Motor neuron (in vitro differentiated cells): Measurements from ENCODE around the gene AGAP1. TPM values are rescaled to one million over a fixed set of nuclear protein-coding genes. Genes with fewer than 3 reads are reported as not detected.

ENCODE experiments used
- ATAC-seq, 8 experiments: fragments of 200-7000 bp; cut with Tn5 transposase; replicated peaks in 6 of 8; 2 replicates each; pipeline ENCODE4 v1.8.0; 2021; ENCODE audit warnings: mild to moderate bottlenecking in 8 of 8, moderate library complexity in 8 of 8
- H3K27ac ChIP-seq, 2 donors: fragments of 250-450 bp; sonication (Bioruptor Pico); 2 replicates each; pipeline ENCODE4 v1.9.0; 2021; ENCODE audit warnings: antibody characterized with exemption in 2 of 2, mild to moderate bottlenecking in 2 of 2, moderate library complexity in 1 of 2
- H3K4me1 ChIP-seq, 2 donors: fragments of 250-450 bp; sonication (Bioruptor Pico); replicated peaks in 1 of 2; 2 replicates each; pipeline ENCODE4 v1.6.1; 2021; ENCODE audit warnings: antibody characterized with exemption in 2 of 2, mild to moderate bottlenecking in 2 of 2, moderate library complexity in 1 of 2
- H3K4me3 ChIP-seq, 5 donors: fragments of 250-450 bp; sonication (Bioruptor Pico); 2 replicates each; pipeline ENCODE4 v1.9.0; 2021; ENCODE audit warnings: antibody characterized with exemption in 5 of 5, mild to moderate bottlenecking in 5 of 5, moderate library complexity in 4 of 5
- WGBS, 10 experiments: fragments of 450-650 bp; shearing (Covaris generic); methylation state at CpG; one replicate each; pipeline ENCODE4 v1.0.0; 2022; 5-methylcytosine and 5-hydroxymethylcytosine counted together
- in situ Hi-C, 9 experiments: fragments of 400-800 bp; cut with MboI; loops; one replicate each; pipeline ENCODE4 v1.15.0; 2021; ENCODE audit warnings: low sequenced_read_pairs in 9 of 9, low pct_unique_long_range_greater_than_20kb in 2 of 9; ENCODE audit not compliant: unreplicated experiment in 9 of 9
- total RNA-seq, 8 experiments: library from RNA; unstranded; fragments of 300-600 nt; gene quantifications; 2 replicates each; pipeline versions ENCODE4 v1.2.3 to v1.2.4, GENCODE V29; 2022

AGAP1 gene
- total RNA-seq, 8 experiments from 2014 or later, result 5.9 to 51.1 (median 34.3) TPM

GRCh38 chr2:235961711-235962110, 467.9 kb downstream of the AGAP1 start:
- in situ Hi-C loops, result no loop called here
- no peak overlapping the region for H3K27ac ChIP-seq
- no peak overlapping the region for H3K4me3 ChIP-seq
- no peak for ATAC-seq
- WGBS, 10 experiments, result 80 to 93% (median 90%) methylated on average over 1 to 3 of the region's 12 CpGs; no CpG with 5 or more reads in 7 of the 10 experiments
- peaks cover 11 to 12% of the 10 kb centered on the region in 2 donors for H3K4me1 ChIP-seq

- 67 to 100% (median 92%) methylated on average over 2 to 15 of the region's 17 CpGs; no CpG with 5 or more reads in 2 of the 10 experiments for WGBS, 10 experiments
- ATAC-seq, result no peak
- Histone ChIP-seq H3K4me1 (peaks cover 3 to 18% of the 10 kb centered on the region in 2 donors), H3K27ac (no peak overlapping the region), H3K4me3 (no peak overlapping the region)
- in situ Hi-C loops, result no loop called here
These were observed 470.2 kb downstream of the AGAP1 start for GRCh38 chr2:235963853-235964577.

- 63 to 94% (median 84%) methylated on average over 2 to 11 of the region's 13 CpGs; no CpG with 5 or more reads in 1 of the 10 experiments for WGBS, 10 experiments
- ATAC-seq, result no peak
- peaks cover 0 to 14% of the 10 kb centered on the region in 2 donors for H3K4me1 ChIP-seq
These were observed 471.0 kb downstream of the AGAP1 start for GRCh38 chr2:235964787-235965390.

GRCh38 chr2:235966396-235966795, 472.6 kb downstream of the AGAP1 start:
- no peak overlapping the region for H3K4me3 ChIP-seq
- in situ Hi-C loops, result no loop called here
- peaks cover 0 to 14% of the 10 kb centered on the region in 2 donors for H3K4me1 ChIP-seq
- no peak overlapping the region for H3K27ac ChIP-seq
- ATAC-seq, result no peak
- WGBS, 10 experiments, result 86 to 88% methylated on average over 1 to 5 of the region's 6 CpGs; no CpG with 5 or more reads in 8 of the 10 experiments

More at GRCh38 chr2:235964787-235965390, 471.0 kb downstream of the AGAP1 start:
- Histone ChIP-seq H3K27ac (no peak overlapping the region), H3K4me3 (no peak overlapping the region)
- in situ Hi-C loops, result no loop called here

- in situ Hi-C loops, result no loop called here
- 81 to 100% (median 90%) methylated on average over 3 to 11 of the region's 26 CpGs for WGBS, 10 experiments
- no peak for ATAC-seq
- H3K4me1 ChIP-seq, result peaks cover 0 to 14% of the 10 kb centered on the region in 2 donors
- no peak overlapping the region for H3K4me3 ChIP-seq
- H3K27ac ChIP-seq, result no peak overlapping the region
These were observed 473.3 kb downstream of the AGAP1 start for GRCh38 chr2:235966932-235967757.

GRCh38 chr2:235968155-235968554, 474.3 kb downstream of the AGAP1 start:
- in situ Hi-C loops, result no loop called here
- H3K4me3 ChIP-seq, result no peak overlapping the region
- H3K4me1 ChIP-seq, result peaks cover 0 to 14% of the 10 kb centered on the region in 2 donors
- 80 to 100% (median 100%) methylated on average over 1 to 2 of the region's 8 CpGs; no CpG with 5 or more reads in 5 of the 10 experiments for WGBS, 10 experiments
- H3K27ac ChIP-seq, result no peak overlapping the region
- peak in 4 of 8 experiments; percentile 15 to 56 (median 53) for ATAC-seq

GRCh38 chr2:235968616-235969324, 474.9 kb downstream of the AGAP1 start:
- Histone ChIP-seq H3K27ac (no peak overlapping the region), H3K4me1 (peaks cover 0 to 14% of the 10 kb centered on the region in 2 donors), H3K4me3 (no peak overlapping the region)
- in situ Hi-C loops, result no loop called here
- WGBS, 10 experiments, result 62 to 100% (median 90%) methylated on average over 2 to 12 of the region's 18 CpGs; no CpG with 5 or more reads in 4 of the 10 experiments
- peak in 5 of 8 experiments; percentile 53 to 93 (median 87) for ATAC-seq

GRCh38 chr2:235970204-235971040, 476.6 kb downstream of the AGAP1 start:
- Histone ChIP-seq H3K4me3 (no peak overlapping the region), H3K4me1 (peaks cover 0 to 14% of the 10 kb centered on the region in 2 donors), H3K27ac (no peak overlapping the region)
- in situ Hi-C loops, result no loop called here
- WGBS, 10 experiments, result 79 to 100% (median 93%) methylated on average over 1 to 16 of the region's 23 CpGs; no CpG with 5 or more reads in 3 of the 10 experiments
- ATAC-seq, result no peak

- ATAC-seq, result no peak
- H3K4me1 ChIP-seq, result peaks cover 34 to 40% of the 10 kb centered on the region in 2 donors
- in situ Hi-C loops, result no loop called here
- H3K27ac ChIP-seq, result no peak overlapping the region
- H3K4me3 ChIP-seq, result no peak overlapping the region
- WGBS, 10 experiments, result 72 to 100% (median 96%) methylated on average over 1 to 6 of the region's 6 CpGs; no CpG with 5 or more reads in 2 of the 10 experiments
These were observed 482.7 kb downstream of the AGAP1 start for GRCh38 chr2:235976516-235976915.

- Histone ChIP-seq H3K27ac (no peak overlapping the region), H3K4me1 (peaks cover 34 to 44% of the 10 kb centered on the region in 2 donors), H3K4me3 (no peak overlapping the region)
- no peak for ATAC-seq
- in situ Hi-C loops, result no loop called here
- 80 to 100% (median 98%) methylated on average over 1 to 7 of the region's 11 CpGs; no CpG with 5 or more reads in 3 of the 10 experiments for WGBS, 10 experiments
These were observed 483.1 kb downstream of the AGAP1 start for GRCh38 chr2:235976956-235977355.

GRCh38 chr2:235977445-235977844, 483.6 kb downstream of the AGAP1 start:
- no peak overlapping the region for H3K4me3 ChIP-seq
- WGBS, 10 experiments, result 77 to 100% (median 93%) methylated on average over 2 to 9 of the region's 9 CpGs
- H3K4me1 ChIP-seq, result peaks cover 34 to 45% of the 10 kb centered on the region in 2 donors
- ATAC-seq, result no peak
- H3K27ac ChIP-seq, result no peak overlapping the region
- in situ Hi-C loops, result no loop called here

- Histone ChIP-seq H3K4me1 (peaks cover 34 to 45% of the 10 kb centered on the region in 2 donors), H3K27ac (peak overlapping the region in 1 of 2 donors; percentile 24), H3K4me3 (no peak overlapping the region)
- WGBS, 10 experiments, result 100% methylated on average over 1 of the region's 1 CpG; no CpG with 5 or more reads in 9 of the 10 experiments
- ATAC-seq, result no peak
- in situ Hi-C loops, result no loop called here
These were observed 484.2 kb downstream of the AGAP1 start for GRCh38 chr2:235978022-235978421.
